Measurements from ENCODE around the gene EFCAB6.

EFCAB6 gene

DNA sequence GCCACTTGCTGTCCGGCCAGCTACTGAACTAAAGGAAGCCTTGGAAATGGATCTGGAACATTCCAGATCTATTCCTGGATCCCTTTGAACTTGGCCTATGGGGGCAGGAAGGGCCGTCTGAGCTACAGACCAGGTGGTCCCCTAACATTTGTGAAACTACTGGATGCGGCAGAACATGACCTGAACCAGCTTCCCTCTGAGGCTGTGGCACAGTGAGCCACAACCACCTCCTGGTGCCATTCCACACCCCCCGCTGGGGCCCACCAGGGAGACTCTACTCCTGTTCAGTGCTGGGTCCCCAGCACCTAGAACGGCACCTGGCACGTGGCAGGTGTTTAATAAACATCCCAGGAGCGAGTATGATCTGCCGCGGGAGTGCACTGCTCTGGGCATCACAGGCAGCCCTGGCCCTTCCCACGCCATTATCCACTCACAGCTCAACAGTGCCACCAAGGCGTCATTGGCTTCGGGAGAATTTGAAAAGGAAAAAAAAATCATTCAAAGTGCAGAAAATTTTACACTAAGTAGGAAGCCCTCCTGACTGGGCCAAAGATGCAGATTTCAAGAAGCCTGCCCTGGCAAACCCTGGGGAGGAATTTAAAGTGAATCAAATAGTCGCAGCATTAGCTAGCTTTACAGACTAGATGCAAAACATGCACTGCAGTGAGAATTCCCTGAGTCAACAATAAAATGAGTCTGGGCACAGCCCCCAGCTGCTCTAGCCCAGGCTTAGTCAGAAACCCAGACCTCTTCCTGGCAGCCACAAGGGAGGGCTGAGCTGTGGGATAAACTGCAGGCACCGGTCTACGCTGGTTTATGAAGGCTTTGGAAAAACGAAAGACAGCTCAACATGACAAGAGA lies 14.3 kb upstream of the EFCAB6 start (continued):
- TF ChIP-seq, protein P1, sequence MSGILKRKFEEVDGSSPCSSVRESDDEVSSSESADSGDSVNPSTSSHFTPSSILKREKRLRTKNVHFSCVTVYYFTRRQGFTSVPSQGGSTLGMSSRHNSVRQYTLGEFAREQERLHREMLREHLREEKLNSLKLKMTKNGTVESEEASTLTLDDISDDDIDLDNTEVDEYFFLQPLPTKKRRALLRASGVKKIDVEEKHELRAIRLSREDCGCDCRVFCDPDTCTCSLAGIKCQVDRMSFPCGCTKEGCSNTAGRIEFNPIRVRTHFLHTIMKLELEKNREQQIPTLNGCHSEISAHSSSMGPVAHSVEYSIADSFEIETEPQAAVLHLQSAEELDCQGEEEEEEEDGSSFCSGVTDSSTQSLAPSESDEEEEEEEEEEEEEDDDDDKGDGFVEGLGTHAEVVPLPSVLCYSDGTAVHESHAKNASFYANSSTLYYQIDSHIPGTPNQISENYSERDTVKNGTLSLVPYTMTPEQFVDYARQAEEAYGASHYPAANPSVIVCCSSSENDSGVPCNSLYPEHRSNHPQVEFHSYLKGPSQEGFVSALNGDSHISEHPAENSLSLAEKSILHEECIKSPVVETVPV (CRISPR knock-in tag; IDR thresholded peaks at IDR 0.05), result no peak

DNA sequence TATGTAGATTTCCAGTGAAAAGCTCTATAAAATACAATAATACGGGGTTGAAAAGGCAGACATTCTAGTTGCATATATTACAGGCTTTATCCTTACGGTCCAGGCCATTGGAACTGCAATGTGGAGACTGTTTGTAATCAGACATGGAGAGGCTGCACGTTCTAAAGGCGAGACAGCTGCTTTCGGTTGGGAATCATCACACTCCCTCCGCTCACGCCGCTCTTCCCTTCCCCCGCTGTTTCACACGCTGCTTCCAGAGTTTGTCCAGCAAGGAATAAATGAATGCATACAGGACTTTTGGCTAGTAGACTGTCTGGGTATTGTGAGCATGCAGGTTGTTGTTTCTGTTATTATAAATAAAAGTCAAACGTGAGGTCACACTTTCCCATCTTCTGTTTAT lies 13.5 kb upstream of the EFCAB6 start:
- ATAC-seq, result no peak
- TF ChIP-seq GLIS3 (CRISPR knock-in tag; IDR thresholded peaks at IDR 0.05) (no peak), ARNTL (CRISPR knock-in tag; IDR thresholded peaks at IDR 0.05; ENCODE audit: borderline replicate concordance, low read depth) (no peak), ESRRG (CRISPR knock-in tag; IDR thresholded peaks at IDR 0.05) (no peak), PPARA (CRISPR knock-in tag; IDR thresholded peaks at IDR 0.05; ENCODE audit: borderline replicate concordance) (no peak), ZC3H10 (CRISPR knock-in tag; IDR thresholded peaks at IDR 0.05) (no peak), ZFP30 (CRISPR knock-in tag; IDR thresholded peaks at IDR 0.05) (no peak), TOX (CRISPR knock-in tag; IDR thresholded peaks at IDR 0.05; ENCODE audit: borderline replicate concordance) (no peak), TCF4 (CRISPR knock-in tag; IDR thresholded peaks at IDR 0.05; ENCODE audit: borderline replicate concordance) (no peak), SNAI2 (CRISPR knock-in tag; IDR thresholded peaks at IDR 0.05) (no peak), CSDC2 (CRISPR knock-in tag; IDR thresholded peaks at IDR 0.05) (no peak), ZNF565 (CRISPR knock-in tag; conservative IDR thresholded peaks at IDR 0.05; ENCODE audit: low read depth) (no peak), ISL1 (CRISPR knock-in tag; IDR thresholded peaks at IDR 0.05) (no peak), RARB (CRISPR knock-in tag; IDR thresholded peaks at IDR 0.05) (no peak)
- TF ChIP-seq, protein P2, sequence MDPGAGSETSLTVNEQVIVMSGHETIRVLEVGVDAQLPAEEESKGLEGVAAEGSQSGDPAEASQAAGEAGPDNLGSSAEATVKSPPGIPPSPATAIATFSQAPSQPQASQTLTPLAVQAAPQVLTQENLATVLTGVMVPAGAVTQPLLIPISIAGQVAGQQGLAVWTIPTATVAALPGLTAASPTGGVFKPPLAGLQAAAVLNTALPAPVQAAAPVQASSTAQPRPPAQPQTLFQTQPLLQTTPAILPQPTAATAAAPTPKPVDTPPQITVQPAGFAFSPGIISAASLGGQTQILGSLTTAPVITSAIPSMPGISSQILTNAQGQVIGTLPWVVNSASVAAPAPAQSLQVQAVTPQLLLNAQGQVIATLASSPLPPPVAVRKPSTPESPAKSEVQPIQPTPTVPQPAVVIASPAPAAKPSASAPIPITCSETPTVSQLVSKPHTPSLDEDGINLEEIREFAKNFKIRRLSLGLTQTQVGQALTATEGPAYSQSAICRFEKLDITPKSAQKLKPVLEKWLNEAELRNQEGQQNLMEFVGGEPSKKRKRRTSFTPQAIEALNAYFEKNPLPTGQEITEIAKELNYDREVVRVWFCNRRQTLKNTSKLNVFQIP (CRISPR knock-in tag; IDR thresholded peaks at IDR 0.05; ENCODE audit: borderline replicate concordance, low read depth), result no peak
- TF ChIP-seq, protein P3, sequence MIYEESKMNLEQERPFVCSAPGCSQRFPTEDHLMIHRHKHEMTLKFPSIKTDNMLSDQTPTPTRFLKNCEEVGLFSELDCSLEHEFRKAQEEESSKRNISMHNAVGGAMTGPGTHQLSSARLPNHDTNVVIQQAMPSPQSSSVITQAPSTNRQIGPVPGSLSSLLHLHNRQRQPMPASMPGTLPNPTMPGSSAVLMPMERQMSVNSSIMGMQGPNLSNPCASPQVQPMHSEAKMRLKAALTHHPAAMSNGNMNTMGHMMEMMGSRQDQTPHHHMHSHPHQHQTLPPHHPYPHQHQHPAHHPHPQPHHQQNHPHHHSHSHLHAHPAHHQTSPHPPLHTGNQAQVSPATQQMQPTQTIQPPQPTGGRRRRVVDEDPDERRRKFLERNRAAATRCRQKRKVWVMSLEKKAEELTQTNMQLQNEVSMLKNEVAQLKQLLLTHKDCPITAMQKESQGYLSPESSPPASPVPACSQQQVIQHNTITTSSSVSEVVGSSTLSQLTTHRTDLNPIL (CRISPR knock-in tag; IDR thresholded peaks at IDR 0.05; ENCODE audit: low read depth), result no peak
- TF ChIP-seq, protein P4, sequence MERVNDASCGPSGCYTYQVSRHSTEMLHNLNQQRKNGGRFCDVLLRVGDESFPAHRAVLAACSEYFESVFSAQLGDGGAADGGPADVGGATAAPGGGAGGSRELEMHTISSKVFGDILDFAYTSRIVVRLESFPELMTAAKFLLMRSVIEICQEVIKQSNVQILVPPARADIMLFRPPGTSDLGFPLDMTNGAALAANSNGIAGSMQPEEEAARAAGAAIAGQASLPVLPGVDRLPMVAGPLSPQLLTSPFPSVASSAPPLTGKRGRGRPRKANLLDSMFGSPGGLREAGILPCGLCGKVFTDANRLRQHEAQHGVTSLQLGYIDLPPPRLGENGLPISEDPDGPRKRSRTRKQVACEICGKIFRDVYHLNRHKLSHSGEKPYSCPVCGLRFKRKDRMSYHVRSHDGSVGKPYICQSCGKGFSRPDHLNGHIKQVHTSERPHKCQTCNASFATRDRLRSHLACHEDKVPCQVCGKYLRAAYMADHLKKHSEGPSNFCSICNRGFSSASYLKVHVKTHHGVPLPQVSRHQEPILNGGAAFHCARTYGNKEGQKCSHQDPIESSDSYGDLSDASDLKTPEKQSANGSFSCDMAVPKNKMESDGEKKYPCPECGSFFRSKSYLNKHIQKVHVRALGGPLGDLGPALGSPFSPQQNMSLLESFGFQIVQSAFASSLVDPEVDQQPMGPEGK (CRISPR knock-in tag; IDR thresholded peaks at IDR 0.05; ENCODE audit: borderline replicate concordance), result no peak
- TF ChIP-seq, protein P1 (CRISPR knock-in tag; IDR thresholded peaks at IDR 0.05), result no peak

DNA sequence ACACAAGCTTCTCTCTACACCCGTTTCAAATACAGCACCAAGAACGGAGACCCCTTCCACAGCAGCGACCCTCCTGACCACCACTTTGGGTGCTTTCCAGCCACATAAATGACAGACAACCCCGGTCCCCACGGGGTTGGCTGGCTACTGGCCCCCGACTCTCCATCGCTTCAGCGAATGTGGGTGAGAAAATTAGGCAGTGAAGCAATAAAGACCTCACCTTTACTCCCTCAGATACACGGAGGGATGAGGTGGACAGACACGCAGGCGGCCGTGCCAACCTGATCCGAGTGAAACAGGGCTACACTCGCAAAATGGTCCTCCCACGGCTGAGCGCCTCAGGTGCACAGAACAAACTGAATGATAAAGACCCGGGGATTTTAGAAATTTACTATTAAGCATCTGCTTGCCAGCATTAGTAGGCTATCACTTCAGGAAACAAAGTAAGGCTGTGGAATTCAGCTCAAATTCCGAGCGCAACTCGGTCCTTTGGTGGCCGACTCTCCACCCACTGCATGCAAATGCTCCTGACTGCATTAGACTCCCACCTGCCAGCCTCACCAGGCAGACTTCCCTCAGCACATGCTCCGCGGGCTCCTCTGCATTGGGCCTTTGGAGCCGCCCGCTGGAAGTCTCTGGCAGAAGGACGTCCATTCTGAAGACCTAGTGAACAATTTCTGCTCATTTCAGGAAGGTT lies 12.8 kb upstream of the EFCAB6 start:
- no peak for ATAC-seq
- no peak for TF ChIP-seq CSDC2 (CRISPR knock-in tag; IDR thresholded peaks at IDR 0.05)
- TF ChIP-seq, protein P3 (CRISPR knock-in tag; IDR thresholded peaks at IDR 0.05; ENCODE audit: low read depth), result no peak
- no peak for TF ChIP-seq ESRRG (CRISPR knock-in tag; IDR thresholded peaks at IDR 0.05)
- no peak for TF ChIP-seq ISL1 (CRISPR knock-in tag; IDR thresholded peaks at IDR 0.05)
- no peak for TF ChIP-seq PPARA (CRISPR knock-in tag; IDR thresholded peaks at IDR 0.05; ENCODE audit: borderline replicate concordance)
- no peak for TF ChIP-seq ZFP30 (CRISPR knock-in tag; IDR thresholded peaks at IDR 0.05)
- TF ChIP-seq ZNF70 (CRISPR knock-in tag; IDR thresholded peaks at IDR 0.05), result no peak
- no peak for TF ChIP-seq TCF4 (CRISPR knock-in tag; IDR thresholded peaks at IDR 0.05; ENCODE audit: borderline replicate concordance)
- no peak for TF ChIP-seq TOX (CRISPR knock-in tag; IDR thresholded peaks at IDR 0.05; ENCODE audit: borderline replicate concordance)
- no peak for TF ChIP-seq GLIS3 (CRISPR knock-in tag; IDR thresholded peaks at IDR 0.05)
- no peak for TF ChIP-seq ARNTL (CRISPR knock-in tag; IDR thresholded peaks at IDR 0.05; ENCODE audit: borderline replicate concordance, low read depth)
- TF ChIP-seq, protein P2 (CRISPR knock-in tag; IDR thresholded peaks at IDR 0.05; ENCODE audit: borderline replicate concordance, low read depth), result no peak
- TF ChIP-seq BACH2 (CRISPR knock-in tag; IDR thresholded peaks at IDR 0.05; ENCODE audit: borderline replicate concordance), result no peak
- TF ChIP-seq, protein P4 (CRISPR knock-in tag; IDR thresholded peaks at IDR 0.05; ENCODE audit: borderline replicate concordance), result no peak

Data from SK-N-SH treated with all-trans-retinoic acid at 6 μM for 48 hours (cell line).